OCI-LY3 (cell line): ENCODE measurements around the gene ITPRIPL1.

Source experiments
- H2AFZ ChIP-seq: fragments of 200-600, 300-600 bp; shearing (Covaris generic); 2 replicates; pipeline ENCODE4 v1.6.0; 2014; ENCODE audit warnings: antibody characterized with exemption, low read depth, low read length
- H3K27ac ChIP-seq: fragments of 200-600, 300-600 bp; sonication (generic); 2 replicates; pipeline ENCODE4 v1.5.1; 2014; ENCODE audit warnings: mild to moderate bottlenecking, low read length, moderate library complexity, mixed read lengths
- H3K27me3 ChIP-seq: fragments of 200-600, 300-600 bp; sonication (generic); 2 replicates; pipeline ENCODE4 v1.6.1; 2014; ENCODE audit warnings: low read depth, low read length, mixed read lengths
- H3K36me3 ChIP-seq: fragments of 200-600, 300-600 bp; sonication (generic); replicated peaks from 2 replicates; pipeline ENCODE3; 2014; ENCODE audit warnings: low read depth, low read length, mixed read lengths
- H3K4me1 ChIP-seq: fragments of 300-600, 200-600 bp; sonication (generic); 2 replicates; pipeline ENCODE4 v1.6.1; 2014; ENCODE audit warnings: low read length, mixed read lengths
- H3K4me2 ChIP-seq: fragments of 200-600, 300-600 bp; sonication (generic); 2 replicates; pipeline ENCODE4 v1.6.1; 2014; ENCODE audit warnings: low read length, mixed read lengths
- H3K4me3 ChIP-seq: fragments of 300-600, 200-600 bp; sonication (generic); 2 replicates; pipeline ENCODE4 v1.5.1; 2014; ENCODE audit warnings: antibody characterized with exemption, mild to moderate bottlenecking, low read length, moderate library complexity
- H3K79me2 ChIP-seq: fragments of 300-600, 200-600 bp; shearing (Covaris generic); 2 replicates; pipeline ENCODE4 v1.6.1; 2014; ENCODE audit warnings: mild to moderate bottlenecking, low read length, mixed read lengths
- H3K9ac ChIP-seq: fragments of 300-600, 200-600 bp; shearing (Covaris generic); 2 replicates; pipeline ENCODE4 v1.6.0; 2014; ENCODE audit warnings: mild to moderate bottlenecking, low read length, moderate library complexity
- H3K9me3 ChIP-seq: fragments of 200-600, 300-600 bp; shearing (Covaris generic); 2 replicates; pipeline ENCODE4 v1.6.1; 2014; ENCODE audit warnings: low read length, mixed read lengths; ENCODE audit not compliant: insufficient read depth
- H4K20me1 ChIP-seq: fragments of 200-600, 300-600 bp; sonication (generic); 2 replicates; pipeline ENCODE4 v1.6.1; 2016; ENCODE audit warnings: low read length, mixed read lengths; ENCODE audit not compliant: insufficient read depth
- CTCF ChIP-seq: fragments of 200-600, 300-600 bp; sonication (generic); IDR thresholded peaks from 2 replicates; pipeline ENCODE4 v1.5.1; 2014; ENCODE audit warnings: antibody characterized with exemption, low read length, low read depth
- EZH2phosphoT487 ChIP-seq: fragments of 200-600 bp; shearing (Covaris generic); IDR thresholded peaks from 2 replicates; pipeline ENCODE4 v1.6.1; 2018; ENCODE audit warnings: antibody characterized with exemption, mixed run types, low read depth

The ITPRIPL1 gene

DNA sequence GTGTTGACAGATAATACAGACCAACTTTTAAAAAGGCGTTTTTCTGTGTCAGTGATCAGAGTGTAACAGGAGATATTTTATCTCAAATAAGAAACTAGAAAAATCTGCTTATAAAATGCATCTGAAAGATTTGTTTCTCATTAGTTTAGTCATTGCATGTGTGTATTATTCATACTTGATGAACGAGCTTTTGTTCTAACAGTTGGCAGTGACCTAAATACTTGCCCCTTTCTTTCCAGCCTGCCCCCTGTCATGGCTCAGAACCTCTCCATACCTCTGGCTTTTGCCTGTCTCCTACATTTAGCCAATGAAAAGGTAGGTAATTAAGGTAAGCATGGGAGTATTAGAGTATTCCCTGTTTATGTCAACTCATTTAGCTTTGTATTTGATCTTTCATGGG, 44.1 kb downstream of the ITPRIPL1 start:
- H3K4me3 ChIP-seq: no peak overlapping the region
- H3K36me3 ChIP-seq: peaks cover 81% of the 10 kb centered on the region
- H3K27ac ChIP-seq: no peak overlapping the region
- TF ChIP-seq CTCF (no peak), EZH2phosphoT487 (no peak)
- H4K20me1 ChIP-seq: no peaks in the 10 kb centered on the region
- H3K9ac ChIP-seq: no peak overlapping the region
- H2AFZ ChIP-seq: no peak overlapping the region
- no peaks in the 10 kb centered on the region for H3K27me3 ChIP-seq
- no peaks in the 10 kb centered on the region for H3K4me1 ChIP-seq
- no peaks in the 10 kb centered on the region for H3K9me3 ChIP-seq
- no peak overlapping the region for H3K4me2 ChIP-seq
- H3K79me2 ChIP-seq: no peaks in the 10 kb centered on the region

- TF ChIP-seq EZH2phosphoT487 (no peak), CTCF (no peak)
- H3K9me3 ChIP-seq: peaks cover 10% of the 10 kb centered on the region
- peaks cover 71% of the 10 kb centered on the region for H3K36me3 ChIP-seq
- no peak overlapping the region for H3K27ac ChIP-seq
- no peaks in the 10 kb centered on the region for H3K27me3 ChIP-seq
- no peak overlapping the region for H3K4me3 ChIP-seq
- H2AFZ ChIP-seq: no peak overlapping the region
- no peaks in the 10 kb centered on the region for H4K20me1 ChIP-seq
- no peak overlapping the region for H3K4me2 ChIP-seq
- H3K4me1 ChIP-seq: no peaks in the 10 kb centered on the region
- H3K79me2 ChIP-seq: no peaks in the 10 kb centered on the region
- no peak overlapping the region for H3K9ac ChIP-seq
Observed at GRCh38 chr2:96374211-96374951, 49.3 kb downstream of the ITPRIPL1 start.
